ENCODE measurements around the gene ODAD3. TPM values are rescaled to one million over a fixed set of nuclear protein-coding genes. Genes with fewer than 3 reads are reported as not detected.

The ODAD3 gene
- total RNA-seq, 1 donor from 2014 or later: 0.40 TPM

DNA sequence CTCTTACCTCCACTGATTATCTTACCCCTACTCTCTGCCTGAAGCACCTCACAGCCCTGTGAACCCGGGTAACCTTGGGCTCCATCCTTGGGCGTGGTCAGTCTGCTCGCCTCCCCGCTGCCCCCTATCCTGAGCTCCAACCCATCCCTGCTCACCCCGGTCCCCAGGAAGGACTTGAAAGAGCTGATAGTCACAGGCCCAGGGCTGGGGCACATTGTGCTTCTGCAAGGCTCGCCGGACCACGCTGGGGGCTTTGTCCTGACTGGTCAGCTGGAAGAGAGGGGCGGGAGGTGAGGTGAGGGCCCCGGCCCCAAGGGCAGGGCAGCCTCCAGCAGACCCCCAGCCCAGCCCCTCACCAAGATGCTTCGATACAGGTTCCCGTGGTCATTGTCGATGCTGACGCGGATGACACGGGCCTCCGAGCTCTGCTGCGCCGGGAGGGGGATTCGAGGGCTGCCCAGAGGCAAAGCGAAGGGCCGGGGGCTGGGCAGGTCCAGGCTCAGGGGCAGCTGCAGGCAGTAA, 37.8 kb downstream of the ODAD3 start:
- H3K4me3 ChIP-seq (ENCODE audit: low read depth, low read length): no peak overlapping the region
- TF ChIP-seq, protein P1, sequence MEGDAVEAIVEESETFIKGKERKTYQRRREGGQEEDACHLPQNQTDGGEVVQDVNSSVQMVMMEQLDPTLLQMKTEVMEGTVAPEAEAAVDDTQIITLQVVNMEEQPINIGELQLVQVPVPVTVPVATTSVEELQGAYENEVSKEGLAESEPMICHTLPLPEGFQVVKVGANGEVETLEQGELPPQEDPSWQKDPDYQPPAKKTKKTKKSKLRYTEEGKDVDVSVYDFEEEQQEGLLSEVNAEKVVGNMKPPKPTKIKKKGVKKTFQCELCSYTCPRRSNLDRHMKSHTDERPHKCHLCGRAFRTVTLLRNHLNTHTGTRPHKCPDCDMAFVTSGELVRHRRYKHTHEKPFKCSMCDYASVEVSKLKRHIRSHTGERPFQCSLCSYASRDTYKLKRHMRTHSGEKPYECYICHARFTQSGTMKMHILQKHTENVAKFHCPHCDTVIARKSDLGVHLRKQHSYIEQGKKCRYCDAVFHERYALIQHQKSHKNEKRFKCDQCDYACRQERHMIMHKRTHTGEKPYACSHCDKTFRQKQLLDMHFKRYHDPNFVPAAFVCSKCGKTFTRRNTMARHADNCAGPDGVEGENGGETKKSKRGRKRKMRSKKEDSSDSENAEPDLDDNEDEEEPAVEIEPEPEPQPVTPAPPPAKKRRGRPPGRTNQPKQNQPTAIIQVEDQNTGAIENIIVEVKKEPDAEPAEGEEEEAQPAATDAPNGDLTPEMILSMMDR (conservative IDR thresholded peaks at IDR 0.05; ENCODE audit: low read depth, low read length): no peak
- no peak for DNase-seq (ENCODE audit: low read depth)

DNA sequence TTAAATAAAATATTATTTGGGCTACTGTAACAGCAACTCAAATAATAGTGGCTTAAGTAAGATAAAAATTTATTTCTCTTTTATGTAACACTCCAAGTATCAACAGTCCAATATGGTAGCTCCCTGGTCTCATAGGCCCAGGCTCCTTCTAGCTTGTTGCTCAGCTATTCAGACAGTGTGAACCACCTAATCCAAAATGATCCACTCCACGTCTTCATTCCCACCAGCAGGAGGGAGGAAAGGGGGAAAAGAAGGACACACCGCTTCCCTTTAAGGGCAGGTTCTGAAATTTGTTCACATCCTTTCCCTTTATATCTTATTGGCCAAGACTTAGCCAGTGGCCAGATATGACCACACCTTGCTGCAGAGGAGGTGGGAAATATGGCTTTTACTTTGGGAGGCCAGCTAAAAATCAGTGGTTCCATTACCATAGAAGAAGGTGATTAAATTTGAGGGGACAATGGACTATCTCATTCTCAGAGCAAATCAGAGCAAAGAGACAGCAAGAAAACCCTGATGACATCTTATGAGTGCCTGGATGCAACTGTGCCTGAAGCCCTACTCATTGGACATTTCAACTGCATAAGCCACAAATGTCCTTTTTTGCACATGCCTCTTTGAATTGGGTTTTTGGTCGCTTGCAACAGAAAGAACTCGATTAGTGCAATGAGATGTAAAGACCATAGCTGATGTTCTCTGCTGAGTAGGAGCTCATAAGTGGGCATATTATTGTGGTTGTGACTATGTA, 43.8 kb downstream of the ODAD3 start:
- TF ChIP-seq, protein P1 (conservative IDR thresholded peaks at IDR 0.05; ENCODE audit: low read depth, low read length): no peak
- no peak for DNase-seq (ENCODE audit: low read depth)
- no peak overlapping the region for H3K4me3 ChIP-seq (ENCODE audit: low read depth, low read length)

DNA sequence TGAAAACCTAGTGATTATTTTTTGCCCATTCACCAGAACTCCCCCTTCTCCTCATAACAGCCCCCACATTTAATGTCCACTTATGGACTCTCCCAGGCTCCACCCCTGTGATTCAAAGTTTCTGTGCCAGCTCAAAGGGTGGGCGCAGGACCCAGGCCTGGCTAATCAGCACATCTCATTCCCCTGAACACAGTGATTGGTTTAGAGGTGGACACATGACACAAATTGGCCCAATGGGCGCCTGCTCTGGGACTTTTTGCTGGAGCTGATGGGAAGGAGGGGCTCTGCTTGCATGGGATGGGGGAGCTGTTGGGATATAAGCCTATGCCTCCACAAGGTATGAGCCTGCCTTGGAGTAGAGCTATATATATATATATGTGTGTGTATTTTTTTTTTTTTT, 44.6 kb downstream of the ODAD3 start:
- no peak for DNase-seq (ENCODE audit: low read depth)
- TF ChIP-seq, protein P1 (conservative IDR thresholded peaks at IDR 0.05; ENCODE audit: low read depth, low read length): no peak
- H3K4me3 ChIP-seq (ENCODE audit: low read depth, low read length): no peak overlapping the region

DNA sequence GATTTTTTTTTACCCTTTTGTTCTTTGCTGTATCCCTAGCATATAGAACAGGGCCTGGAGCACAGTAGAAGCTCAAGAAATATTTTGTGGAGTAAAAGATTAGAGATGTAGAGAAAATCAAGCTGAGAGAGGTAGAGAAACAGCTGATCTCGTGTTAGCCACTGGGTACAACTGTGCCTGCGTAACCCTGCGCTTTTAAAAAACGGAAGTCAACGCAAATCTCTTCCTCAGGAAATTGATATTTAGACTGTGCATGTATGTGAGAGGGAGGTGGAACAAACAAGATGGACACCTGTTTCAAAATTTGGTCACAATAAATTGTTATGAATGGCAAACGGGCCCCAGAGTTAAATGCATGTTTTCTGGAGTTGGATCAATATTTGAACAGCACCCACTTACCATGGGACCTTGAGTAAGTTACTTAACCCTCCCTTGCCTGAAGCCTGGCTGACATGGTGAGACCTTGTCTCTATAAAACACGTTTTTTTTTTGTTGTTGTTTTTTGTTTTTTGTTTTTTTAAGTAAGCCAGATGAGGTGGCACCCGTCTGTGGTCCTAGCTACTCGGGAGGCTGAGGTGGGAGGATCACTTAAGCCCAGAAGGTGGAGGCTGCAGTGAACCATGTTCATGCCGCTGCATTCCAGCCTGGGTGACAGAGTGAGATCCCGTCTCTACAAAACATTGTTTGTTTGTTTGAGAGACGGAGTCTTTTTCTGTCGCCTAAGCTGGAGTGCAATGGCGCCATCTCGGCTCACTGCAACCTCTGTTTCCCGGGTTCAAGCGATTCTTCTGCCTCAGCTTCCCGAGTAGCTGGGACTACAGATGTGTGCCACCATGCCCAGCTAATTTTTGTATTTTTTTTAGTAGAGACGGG, 47.5 kb downstream of the ODAD3 start:
- TF ChIP-seq, protein P1 (conservative IDR thresholded peaks at IDR 0.05; ENCODE audit: low read depth, low read length): no peak
- no peak overlapping the region for H3K4me3 ChIP-seq (ENCODE audit: low read depth, low read length)
- DNase-seq (ENCODE audit: low read depth): no peak

DNA sequence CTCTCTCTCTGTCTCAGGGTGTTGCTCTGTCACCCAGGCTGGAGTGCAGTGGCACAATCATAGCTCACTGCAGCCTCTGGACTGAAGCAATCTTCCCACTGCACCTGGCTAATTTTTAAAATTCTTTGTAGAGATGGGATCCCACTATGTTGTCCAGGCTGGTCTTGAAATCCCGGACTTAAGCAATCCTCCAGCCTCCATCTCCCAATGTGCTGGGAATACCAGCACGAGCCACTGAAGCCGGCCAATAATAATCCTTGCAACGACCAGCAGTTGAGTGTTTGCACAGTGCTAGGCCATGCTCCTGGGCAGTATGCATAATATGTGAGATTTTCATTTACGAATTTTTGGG, 50.2 kb downstream of the ODAD3 start:
- TF ChIP-seq, protein P1 (conservative IDR thresholded peaks at IDR 0.05; ENCODE audit: low read depth, low read length): no peak
- no peak overlapping the region for H3K4me3 ChIP-seq (ENCODE audit: low read depth, low read length)
- no peak for DNase-seq (ENCODE audit: low read depth)

DNA sequence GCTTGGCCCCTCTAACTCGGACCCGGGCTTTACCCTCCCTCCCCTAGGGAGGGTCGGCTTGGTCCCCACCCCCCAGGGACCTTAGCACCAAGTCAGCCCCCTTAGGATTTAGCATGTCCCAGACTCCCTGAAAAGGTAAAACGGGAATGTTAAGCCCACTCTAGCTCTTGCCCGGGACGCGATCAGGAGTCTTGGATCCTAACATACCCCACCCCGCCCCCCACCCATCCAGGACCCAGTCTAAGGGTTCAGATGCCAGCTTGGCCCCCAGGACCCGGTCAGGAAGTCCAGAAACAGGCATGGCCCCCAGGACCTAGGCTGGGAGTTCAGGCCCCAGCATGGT, 51.2 kb downstream of the ODAD3 start:
- peak overlapping the region; percentile 56 for H3K4me3 ChIP-seq (ENCODE audit: low read depth, low read length)
- no peak for DNase-seq (ENCODE audit: low read depth)
- TF ChIP-seq, protein P1 (conservative IDR thresholded peaks at IDR 0.05; ENCODE audit: low read depth, low read length): no peak
